ENCODE data around the gene SLC25A22.

- no peak for TF ChIP-seq EZH2 (IDR thresholded peaks at IDR 0.05; ENCODE audit: low read depth)
- no peak for TF ChIP-seq CTCF (conservative IDR thresholded peaks at IDR 0.05)
These were observed 25.4 kb downstream of the SLC25A22 start for GRCh38 chr11:772429-773390.
